ENCODE data around the gene BCKDHB. TPM values are rescaled to one million over a fixed set of nuclear protein-coding genes. Genes with fewer than 3 reads are reported as not detected.

BCKDHB gene
- total RNA-seq, 1 donor from 2014 or later, result 16.6 TPM

- intact Hi-C loops (cut with micrococcal nuclease), result no loop called here
- no peak overlapping the region for H3K4me3 Mint-ChIP-seq
- no peaks in the 10 kb centered on the region for H3K27me3 Mint-ChIP-seq
- POLR2A ChIA-PET, result no interaction called here
- no peaks in the 10 kb centered on the region for H3K4me1 Mint-ChIP-seq
- CTCF ChIA-PET, result no interaction called here
- no peak for TF ChIP-seq CTCF (IDR thresholded peaks at IDR 0.05)
- DNase-seq, result no peak
- no peak overlapping the region for H3K27ac Mint-ChIP-seq
- no peaks in the 10 kb centered on the region for H3K9me3 Mint-ChIP-seq
- ATAC-seq (ENCODE audit: low read depth), result no peak
- no peaks in the 10 kb centered on the region for H3K36me3 Mint-ChIP-seq (ENCODE audit: low read depth)
Measured at GRCh38 chr6:80347101-80347500, 240.6 kb downstream of the BCKDHB start.

- H3K27ac Mint-ChIP-seq, result no peak overlapping the region
- ATAC-seq (ENCODE audit: low read depth), result no peak
- CTCF ChIA-PET, result no interaction called here
Measured at GRCh38 chr6:80348263-80348662, 241.8 kb downstream of the BCKDHB start.

GRCh38 chr6:80356000-80356399 lies 249.5 kb downstream of the BCKDHB start:
- intact Hi-C loops (cut with micrococcal nuclease), result no loop called here
- H3K4me3 Mint-ChIP-seq, result no peak overlapping the region
- peaks cover 6% of the 10 kb centered on the region for H3K36me3 Mint-ChIP-seq (ENCODE audit: low read depth)
- CTCF ChIA-PET, result no interaction called here
- POLR2A ChIA-PET, result no interaction called here
- H3K4me1 Mint-ChIP-seq, result no peaks in the 10 kb centered on the region
- H3K27ac Mint-ChIP-seq, result no peak overlapping the region
- H3K9me3 Mint-ChIP-seq, result no peaks in the 10 kb centered on the region
- H3K27me3 Mint-ChIP-seq, result no peaks in the 10 kb centered on the region
- TF ChIP-seq CTCF (IDR thresholded peaks at IDR 0.05), result no peak
- ATAC-seq (ENCODE audit: low read depth) (no peak), DNase-seq (no peak)

More at GRCh38 chr6:80348263-80348662, 241.8 kb downstream of the BCKDHB start:
- Mint-ChIP-seq H3K36me3 (ENCODE audit: low read depth) (no peaks in the 10 kb centered on the region), H3K27me3 (no peaks in the 10 kb centered on the region), H3K4me3 (no peak overlapping the region), H3K4me1 (no peaks in the 10 kb centered on the region), H3K9me3 (no peaks in the 10 kb centered on the region)
- POLR2A ChIA-PET, result no interaction called here
- no peak for TF ChIP-seq CTCF (IDR thresholded peaks at IDR 0.05)
- no peak for DNase-seq
- intact Hi-C loops (cut with micrococcal nuclease), result no loop called here

GRCh38 chr6:80356545-80356944 lies 250.1 kb downstream of the BCKDHB start:
- Mint-ChIP-seq H3K4me1 (no peaks in the 10 kb centered on the region), H3K9me3 (no peaks in the 10 kb centered on the region), H3K4me3 (no peak overlapping the region), H3K27me3 (no peaks in the 10 kb centered on the region), H3K27ac (no peak overlapping the region), H3K36me3 (ENCODE audit: low read depth) (peaks cover 6% of the 10 kb centered on the region)
- no peak for TF ChIP-seq CTCF (IDR thresholded peaks at IDR 0.05)
- ChIA-PET POLR2A (no interaction called here), CTCF (no interaction called here)
- no peak for DNase-seq
- no peak for ATAC-seq (ENCODE audit: low read depth)
- intact Hi-C loops (cut with micrococcal nuclease), result no loop called here

- TF ChIP-seq CTCF (IDR thresholded peaks at IDR 0.05), result no peak
- Mint-ChIP-seq H3K9me3 (no peaks in the 10 kb centered on the region), H3K4me1 (no peaks in the 10 kb centered on the region), H3K27ac (no peak overlapping the region), H3K4me3 (no peak overlapping the region), H3K27me3 (no peaks in the 10 kb centered on the region), H3K36me3 (ENCODE audit: low read depth) (peaks cover 6% of the 10 kb centered on the region)
- intact Hi-C loops (cut with micrococcal nuclease), result no loop called here
- no peak for ATAC-seq (ENCODE audit: low read depth)
- DNase-seq, result no peak
- ChIA-PET POLR2A (no interaction called here), CTCF (no interaction called here)
Measured at GRCh38 chr6:80357081-80357480, 250.6 kb downstream of the BCKDHB start.
